HL-60 (cell line): ENCODE results near the gene STAT2.

ENCODE experiments used
- CTCF ChIP-seq: IDR thresholded peaks from one replicate; pipeline ENCODE4 v1.5.1; 2011; ENCODE audit warnings: low read length, control low read depth, inconsistent platforms; ENCODE audit not compliant: insufficient read depth
- GABPA ChIP-seq: IDR thresholded peaks from 2 replicates; pipeline ENCODE4 v1.6.1; 2012; ENCODE audit warnings: low read depth
- POLR2AphosphoS5 ChIP-seq: IDR thresholded peaks from 2 replicates; pipeline ENCODE4 v1.6.1; 2012; ENCODE audit warnings: low read depth
- REST ChIP-seq: IDR thresholded peaks from 2 replicates; pipeline ENCODE4 v1.6.1; 2012; ENCODE audit warnings: low read depth; ENCODE audit not compliant: insufficient replicate concordance
- SPI1 ChIP-seq: IDR thresholded peaks from 2 replicates; pipeline ENCODE4 v1.6.1; 2012; ENCODE audit warnings: low read depth, mild to moderate bottlenecking, borderline replicate concordance

- no peak for TF ChIP-seq CTCF
- no peak for TF ChIP-seq POLR2AphosphoS5
- TF ChIP-seq REST: no peak
- TF ChIP-seq GABPA: no peak
- TF ChIP-seq SPI1: peak; percentile 32; the same call in 1 of the 2 replicates
These were observed 21.4 kb downstream of the STAT2 start, which contains the start of gene IL23A for GRCh38 chr12:56338308-56339157.
